Kidney epithelial cell (primary cell): ENCODE results near the gene FAM78B. TPM values are rescaled to one million over a fixed set of nuclear protein-coding genes. Genes with fewer than 3 reads are reported as not detected.

Experiments used
- DNase-seq: peaks from one replicate; pipeline ENCODE4 v3.0.0-alpha.2; 2010; ENCODE audit warnings: low read depth
- H3K27me3 ChIP-seq: 2 replicates; pipeline ENCODE4 v1.6.0; 2011; ENCODE audit warnings: low read length; ENCODE audit not compliant: control insufficient read depth, insufficient read depth
- H3K36me3 ChIP-seq: 2 replicates; pipeline ENCODE4 v1.5.1; 2011; ENCODE audit warnings: low read length; ENCODE audit not compliant: control insufficient read depth, insufficient read depth
- H3K4me3 ChIP-seq: 2 replicates; pipeline ENCODE4 v1.5.1; 2011; ENCODE audit warnings: low read depth, mild to moderate bottlenecking, control low read depth, low read length
- CTCF ChIP-seq: IDR thresholded peaks from 2 replicates; pipeline ENCODE4 v1.5.1; 2011; ENCODE audit warnings: mild to moderate bottlenecking, moderate library complexity, low read length, control low read depth, inconsistent platforms; ENCODE audit not compliant: insufficient read depth, poor library complexity, severe bottlenecking
- total RNA-seq: library from RNA; depleted of rRNA; stranded (reverse); fragments of >200 nt; gene quantifications from 2 replicates; pipeline ENCODE4 v1.2.3, GENCODE V29; 2015

FAM78B gene
- total RNA-seq, 1 donor from 2014 or later: 0.33 TPM

- H3K36me3 ChIP-seq: no peaks in the 10 kb centered on the region
- H3K4me3 ChIP-seq: no peak overlapping the region
- DNase-seq: no peak
- no peaks in the 10 kb centered on the region for H3K27me3 ChIP-seq
- TF ChIP-seq CTCF: no peak
Measured at GRCh38 chr1:166026143-166026542, 140.7 kb downstream of the FAM78B start.

GRCh38 chr1:166020210-166020609 lies 146.6 kb downstream of the FAM78B start:
- TF ChIP-seq CTCF: no peak
- Histone ChIP-seq H3K27me3 (no peaks in the 10 kb centered on the region), H3K4me3 (no peak overlapping the region), H3K36me3 (no peaks in the 10 kb centered on the region)
- DNase-seq: no peak
